Keratinocyte (primary cell): ENCODE data around the gene POTEM.
"Not testable (repeated sequence)": the region's sequence is repeated elsewhere in the genome, so short reads cannot be mapped to it uniquely, and the experiment has no call there.

Experiments
- CTCF ChIP-seq, 3 experiments: IDR thresholded peaks in 1 of 3; conservative IDR thresholded peaks in 1 of 3; optimal IDR thresholded peaks in 1 of 3; 2 replicates in 2 of 3; 3 replicates in 1 of 3; pipeline versions ENCODE3 to v1.5.1; 2011; ENCODE audit warnings: low read length in 3 of 3, mild to moderate bottlenecking in 3 of 3, moderate library complexity in 2 of 3, control low read depth in 1 of 3, inconsistent platforms in 1 of 3; ENCODE audit not compliant: insufficient read depth in 2 of 3; ENCODE audit errors: extremely low read depth in 1 of 3
- EZH2 ChIP-seq: IDR thresholded peaks from one replicate; pipeline ENCODE4 v1.6.1; 2012; ENCODE audit warnings: inconsistent platforms, mild to moderate bottlenecking, low read length, moderate library complexity

DNA sequence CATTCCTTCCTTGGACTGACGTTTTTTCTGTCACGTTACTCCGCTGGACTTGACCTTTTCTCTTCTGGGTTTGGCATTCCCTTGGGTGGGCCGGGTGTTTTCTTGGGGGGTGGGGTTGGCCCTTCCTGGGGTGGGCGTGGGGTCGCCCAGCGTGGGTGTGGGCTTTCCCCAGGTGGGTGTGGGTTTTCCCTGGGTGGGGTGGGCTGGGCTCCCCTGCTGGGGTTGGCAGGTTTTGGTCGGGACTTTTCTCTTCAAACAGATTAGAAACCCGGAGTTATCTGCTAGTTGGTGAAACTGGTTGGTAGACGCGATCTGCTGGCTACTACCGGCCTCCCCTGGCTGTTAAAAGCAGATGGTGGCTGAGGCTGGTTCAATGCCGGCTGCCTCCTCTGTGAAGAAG is at the start of gene POTEM:
- TF ChIP-seq CTCF (optimal IDR thresholded peaks at IDR 0.05 in 1 of 3, IDR thresholded peaks at IDR 0.05 in 1 of 3, conservative IDR thresholded peaks at IDR 0.05 in 1 of 3; ENCODE audit: extremely low read depth in 1 of 3, insufficient read depth in 2 of 3, low read length in 3 of 3); EZH2: not testable (repeated sequence)
